GM19395 (cell line): ENCODE data around the gene TUNAR.

Source experiments
- ATAC-seq: cut with Tn5 transposase; IDR thresholded peaks from one replicate; pipeline ENCODE4 v1.9.1; 2021; ENCODE audit warnings: mild to moderate bottlenecking, moderate library complexity; ENCODE audit not compliant: unreplicated experiment

TUNAR gene

DNA sequence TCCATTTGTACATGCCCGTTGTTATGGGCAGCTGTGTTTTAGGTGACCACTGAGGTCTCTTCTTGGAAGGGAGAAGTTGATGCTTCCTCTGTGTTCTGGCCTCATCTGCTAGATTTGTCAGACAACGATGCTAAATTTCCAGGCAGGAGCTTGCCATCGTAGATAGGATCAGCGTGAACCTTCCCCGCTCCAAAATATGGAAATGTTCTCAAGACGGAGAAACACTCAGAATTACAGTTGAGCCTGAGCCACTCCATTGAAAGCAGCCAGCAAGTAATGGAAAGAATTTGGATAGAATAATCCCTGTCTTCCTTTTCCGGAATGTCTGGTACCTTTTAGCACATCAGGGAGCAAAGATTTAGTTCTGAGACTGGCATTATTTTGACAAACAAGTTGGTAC, 34.8 kb downstream of the TUNAR start:
- no peak for ATAC-seq

- no peak for ATAC-seq
Measured at GRCh38 chr14:95915330-95915729, 38.7 kb downstream of the TUNAR start.

- no peak for ATAC-seq
Measured at GRCh38 chr14:95918466-95918865, 41.8 kb downstream of the TUNAR start.

GRCh38 chr14:95920769-95921438, 44.3 kb downstream of the TUNAR start:
- ATAC-seq: no peak

GRCh38 chr14:95922080-95922479, 45.4 kb downstream of the TUNAR start:
- ATAC-seq: no peak

GRCh38 chr14:95928751-95929150, 52.1 kb downstream of the TUNAR start:
- ATAC-seq: no peak

GRCh38 chr14:95931384-95931783, 54.8 kb downstream of the TUNAR start:
- ATAC-seq: no peak

DNA sequence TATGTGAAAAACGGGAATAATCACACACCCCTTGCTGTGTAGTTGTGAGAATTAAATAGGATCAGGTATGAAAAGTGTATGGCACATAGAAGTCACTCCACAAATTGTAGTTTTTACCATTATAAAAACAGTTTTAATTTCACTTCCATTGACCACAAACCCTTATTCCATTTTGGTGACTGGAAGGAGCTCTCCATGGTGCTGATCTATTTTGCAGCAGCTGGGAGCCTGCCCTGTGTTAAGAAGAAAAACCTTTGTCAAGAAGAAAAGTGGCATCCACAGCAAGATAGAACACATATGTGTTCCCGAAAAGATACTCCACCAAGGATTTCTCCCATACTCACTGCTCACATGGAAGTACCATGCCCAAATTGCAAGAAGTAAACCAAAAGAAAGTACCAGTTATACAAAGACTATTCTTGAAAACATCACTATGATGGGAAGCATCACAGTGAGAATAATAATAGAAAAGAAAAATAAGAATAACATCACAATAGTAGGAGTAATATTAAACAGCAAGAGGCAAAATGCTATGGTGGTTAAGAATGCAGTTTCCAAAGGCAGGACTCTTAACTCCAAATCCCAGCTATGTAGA, 58.7 kb downstream of the TUNAR start:
- ATAC-seq: no peak

DNA sequence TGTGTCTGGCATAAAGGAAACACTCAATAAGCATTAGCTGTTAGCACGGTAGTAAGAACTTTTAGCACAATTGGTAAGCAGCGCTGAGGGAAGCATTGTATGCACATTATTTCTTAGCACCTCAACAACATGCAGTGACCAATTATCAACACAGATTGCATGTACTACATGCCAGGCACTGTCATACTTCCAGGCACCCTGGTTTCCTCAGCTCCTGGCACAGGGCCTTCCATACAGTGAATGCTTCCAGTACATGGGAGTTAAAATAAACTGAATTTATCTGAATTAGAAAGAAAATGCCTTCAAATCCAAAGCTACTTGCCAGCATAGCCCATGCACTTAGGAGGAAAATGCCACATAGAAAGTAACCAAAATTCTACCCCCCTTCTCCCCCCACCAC, 59.4 kb downstream of the TUNAR start:
- no peak for ATAC-seq

- no peak for ATAC-seq
Measured at GRCh38 chr14:95939335-95939734, 62.7 kb downstream of the TUNAR start.

- ATAC-seq: no peak
Measured at GRCh38 chr14:95941897-95942296, 65.3 kb downstream of the TUNAR start.

- ATAC-seq: no peak
Measured at GRCh38 chr14:95943699-95944098, 67.1 kb downstream of the TUNAR start.

DNA sequence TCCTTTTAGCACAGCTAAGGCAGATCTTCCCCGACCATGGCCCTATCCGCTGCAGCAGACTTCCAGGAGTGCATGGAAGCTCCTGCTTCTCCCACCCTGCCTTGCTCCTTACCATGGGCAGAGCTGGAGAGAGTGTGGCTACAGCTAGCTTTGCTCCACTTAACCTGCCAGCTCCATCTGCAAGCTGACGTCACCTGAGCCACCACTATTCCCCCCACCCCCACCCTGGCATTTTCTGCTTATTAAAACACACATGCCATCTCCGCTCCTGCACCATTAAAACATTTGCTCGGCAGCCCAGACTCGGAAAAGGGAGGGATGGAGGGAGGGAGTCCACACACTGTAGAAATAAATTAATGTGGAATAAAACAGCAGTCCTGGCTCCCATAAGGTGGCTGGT, 67.8 kb downstream of the TUNAR start:
- no peak for ATAC-seq

- ATAC-seq: no peak
Measured at GRCh38 chr14:95946867-95947266, 70.2 kb downstream of the TUNAR start.

DNA sequence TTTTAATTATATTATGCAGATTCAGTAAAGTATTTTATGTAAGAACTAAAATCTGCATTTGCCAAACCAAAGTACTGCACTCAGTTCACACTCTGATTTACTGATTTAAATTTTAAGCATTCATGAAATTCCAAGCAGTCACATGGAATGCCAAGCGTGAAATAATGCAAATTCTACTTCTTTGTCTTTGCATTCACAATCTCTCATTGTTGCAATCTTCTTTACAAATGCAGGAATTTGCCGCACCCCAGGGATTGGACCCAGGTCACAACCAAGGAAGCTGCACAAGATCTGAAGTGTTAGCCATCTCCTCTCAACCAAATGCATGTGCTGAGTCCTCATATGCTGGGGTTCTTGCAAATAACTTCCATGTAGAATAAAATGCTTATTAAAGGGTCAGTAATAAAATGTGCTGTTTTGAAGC, 71.9 kb downstream of the TUNAR start:
- no peak for ATAC-seq

GRCh38 chr14:95951359-95951758, 74.7 kb downstream of the TUNAR start:
- no peak for ATAC-seq

DNA sequence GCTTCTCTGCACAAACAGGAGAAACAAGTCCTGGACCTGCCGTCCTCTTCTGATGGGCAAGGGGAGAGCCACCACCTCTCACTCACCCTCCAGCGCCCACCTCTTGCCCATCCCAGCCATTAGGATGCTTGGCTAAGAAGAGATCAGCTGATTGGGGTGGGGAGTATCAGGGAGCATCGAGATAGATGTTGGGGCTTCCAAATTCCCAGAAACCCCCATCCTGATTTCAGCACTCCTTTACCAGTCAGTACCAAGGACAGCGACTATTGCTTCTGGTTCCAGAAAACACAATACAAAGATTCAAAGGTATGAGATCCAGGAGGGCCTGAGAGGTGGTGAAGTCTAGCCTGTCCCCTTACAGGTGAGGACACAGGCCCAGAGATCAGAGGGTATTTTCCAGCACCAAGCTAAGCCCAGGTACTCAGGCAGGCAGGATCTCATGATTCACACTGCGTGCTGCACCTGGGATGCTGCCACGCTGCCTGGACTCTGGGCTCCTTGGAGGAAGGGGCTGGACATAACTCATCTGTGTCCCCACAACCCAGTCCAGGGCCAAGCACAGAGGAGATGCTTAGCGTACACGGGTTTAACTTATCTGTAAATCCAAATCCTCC, 76.6 kb downstream of the TUNAR start:
- ATAC-seq: no peak

DNA sequence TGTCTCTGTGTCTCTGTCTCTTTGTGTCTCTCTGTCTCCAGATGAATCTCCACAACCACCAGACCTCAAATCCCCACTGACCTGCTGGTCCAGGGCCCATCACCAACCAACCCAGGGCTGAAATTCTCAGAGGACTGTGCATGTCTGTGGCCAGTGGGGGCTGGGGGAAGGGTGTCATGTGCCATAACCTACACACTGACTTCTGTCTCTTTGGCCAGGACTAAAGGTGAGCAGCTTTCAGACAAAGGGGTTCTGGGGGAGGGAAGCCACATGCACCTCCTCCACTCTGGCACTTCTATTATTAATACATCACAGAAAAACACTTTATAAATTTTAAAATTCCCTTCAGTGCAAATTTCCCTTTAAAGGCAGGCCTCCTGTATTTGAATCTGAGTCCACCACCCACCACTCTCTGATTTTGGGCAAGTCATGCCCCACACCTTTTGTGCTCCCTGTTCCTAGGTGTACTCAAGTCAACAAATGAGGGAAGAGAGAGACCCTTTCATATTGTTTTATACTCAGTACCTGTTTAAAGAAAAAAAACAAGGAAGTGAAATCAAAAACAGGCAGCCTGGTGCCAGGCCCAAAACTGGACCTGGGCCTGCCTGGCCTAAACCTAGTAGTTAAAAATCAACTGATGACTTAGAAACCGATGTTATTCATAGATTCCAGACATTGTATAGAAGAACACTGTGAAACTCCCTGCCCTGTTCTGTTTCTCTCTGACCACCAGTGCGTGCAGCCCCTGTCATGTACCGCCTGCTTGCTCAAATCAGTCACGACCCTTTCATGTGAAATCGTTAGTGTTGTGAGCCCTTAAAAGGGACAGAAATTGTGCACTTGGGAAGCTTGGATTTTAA, 80.2 kb downstream of the TUNAR start:
- ATAC-seq: no peak

DNA sequence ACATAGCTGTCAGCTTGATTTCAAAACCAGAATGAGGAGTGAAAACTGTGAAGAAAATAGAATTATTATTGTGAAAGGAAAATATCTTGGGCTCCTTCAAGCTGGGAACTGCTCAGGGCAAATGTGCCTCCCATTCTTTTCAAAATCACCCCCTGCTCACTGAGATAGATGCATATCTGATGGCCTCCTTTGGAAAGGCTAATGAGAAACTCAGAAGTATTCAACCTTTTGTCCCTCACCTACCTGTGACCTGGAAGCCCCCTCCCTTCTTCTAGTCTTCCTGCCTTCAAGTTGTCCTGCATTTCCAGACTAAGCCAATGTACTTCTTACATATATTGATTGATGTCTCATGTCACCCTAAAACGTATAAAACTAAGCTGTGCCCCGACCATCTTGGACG, 81.5 kb downstream of the TUNAR start:
- no peak for ATAC-seq

DNA sequence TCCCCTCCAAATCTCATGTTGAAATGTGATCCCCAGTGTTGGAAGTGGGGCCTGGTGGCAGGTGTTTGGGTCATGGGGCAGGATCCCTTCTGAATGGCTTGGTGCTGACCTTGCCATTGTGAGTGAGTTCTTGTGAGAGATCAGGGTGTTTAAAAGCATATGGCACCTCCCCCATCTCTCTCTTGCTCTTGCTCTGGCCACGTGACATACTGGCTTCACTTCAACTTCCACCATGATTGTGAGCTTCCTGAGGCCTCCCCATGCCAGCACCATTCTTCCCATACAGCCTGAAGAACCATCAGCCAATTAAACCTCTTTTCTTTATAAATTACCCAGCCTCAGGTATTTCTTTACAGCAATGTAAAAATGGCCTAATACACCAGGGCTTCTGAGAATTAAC, 82.7 kb downstream of the TUNAR start:
- no peak for ATAC-seq

- no peak for ATAC-seq
Measured at GRCh38 chr14:95961481-95961880, 84.8 kb downstream of the TUNAR start.

DNA sequence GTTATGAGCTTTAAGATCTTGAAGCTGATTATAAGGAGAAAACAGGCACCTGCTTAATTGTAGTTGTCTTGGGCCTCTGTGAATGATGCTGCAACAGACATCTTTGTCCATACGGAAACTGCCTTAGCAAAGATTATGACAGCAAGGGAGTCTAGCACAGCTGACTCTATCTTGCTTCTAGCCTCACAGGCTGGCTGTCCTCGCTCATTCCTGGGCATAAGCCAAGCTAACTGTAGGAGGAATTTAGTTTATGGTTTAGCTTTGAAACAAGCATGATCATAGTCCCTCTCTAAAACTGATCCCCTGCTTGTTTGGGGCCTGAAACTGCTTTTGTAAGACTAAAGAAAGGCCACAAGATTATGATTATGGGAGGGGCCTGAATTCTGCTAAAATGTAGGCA, 88.3 kb downstream of the TUNAR start:
- no peak for ATAC-seq
